ENCODE data around the gene OSBPL9. TPM values are rescaled to one million over a fixed set of nuclear protein-coding genes. Genes with fewer than 3 reads are reported as not detected.

Gene OSBPL9
- total and polyA plus RNA-seq, 9 of the 15 experiments (the other 6 are each of a cell fraction or from before 2014, with no cell fraction given): 43.9 to 217 (median 170) TPM

DNA sequence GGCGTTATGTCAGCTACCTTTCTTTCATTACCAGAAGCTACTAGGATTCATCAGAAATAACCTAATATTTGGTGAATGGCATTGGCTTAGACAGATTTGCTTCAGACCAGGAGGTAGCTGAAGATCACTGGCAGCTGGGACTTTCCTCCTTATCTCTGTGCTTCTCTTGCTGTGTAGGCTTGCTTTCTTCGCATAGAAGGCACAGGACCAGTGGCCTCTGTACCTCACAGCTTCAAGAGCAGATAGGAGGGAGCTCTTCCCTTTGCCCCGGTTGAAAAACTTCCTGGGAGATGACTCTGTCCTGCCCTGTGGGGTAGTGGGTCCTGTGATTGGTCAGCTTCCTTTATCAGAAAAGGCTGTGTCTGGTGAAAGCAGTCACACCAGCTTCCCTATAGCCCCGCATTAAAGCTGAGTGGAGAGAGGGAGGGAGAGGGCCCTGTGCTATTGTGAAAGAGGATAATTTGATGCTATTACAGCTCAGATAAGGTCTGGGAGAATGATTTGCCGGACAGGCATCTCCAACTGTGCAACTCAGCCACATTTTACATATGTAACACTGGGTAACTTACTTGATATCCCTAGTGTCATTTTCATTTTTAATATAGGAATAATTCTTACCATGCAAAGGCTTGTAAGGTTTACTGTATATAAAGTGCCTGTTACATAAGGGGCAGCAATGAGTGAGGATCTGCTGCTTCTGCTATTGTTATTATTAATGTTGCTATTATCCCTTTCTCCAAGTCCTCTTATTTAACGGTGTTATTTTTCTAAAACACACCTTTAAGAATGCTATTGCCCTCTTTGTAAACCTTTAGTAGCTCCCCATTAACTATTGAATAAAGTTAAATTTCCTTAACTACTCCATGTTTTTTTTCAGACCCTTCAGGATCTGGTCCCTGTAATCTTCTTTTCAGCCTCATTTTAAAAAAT lies 31.6 kb downstream of the OSBPL9 start (continued):
- TF ChIP-seq ZSCAN32 (CRISPR knock-in tag; IDR thresholded peaks at IDR 0.05) (no peak), ZEB2 (IDR thresholded peaks at IDR 0.05) (no peak), LEF1 (IDR thresholded peaks at IDR 0.05) (no peak), BRD9 (IDR thresholded peaks at IDR 0.05; ENCODE audit: low read depth, partially characterized antibody) (no peak), ZFX (CRISPR knock-in tag; IDR thresholded peaks at IDR 0.05) (no peak), ZNF583 (CRISPR knock-in tag; IDR thresholded peaks at IDR 0.05) (no peak), SIN3B (IDR thresholded peaks at IDR 0.05; ENCODE audit: low read depth) (no peak), CBX8 (IDR thresholded peaks at IDR 0.05; ENCODE audit: borderline replicate concordance, extremely low read depth, low read depth, low read length, poor library complexity, severe bottlenecking) (no peak), MAFG (tag; conservative IDR thresholded peaks at IDR 0.05) (no peak), DPF2 (IDR thresholded peaks at IDR 0.05) (peak; percentile 61), ERF (CRISPR knock-in tag; IDR thresholded peaks at IDR 0.05) (no peak), EP400 (IDR thresholded peaks at IDR 0.05) (0 out of 2 replicates have a peak, but pooled peaks have one; percentile 27), CEBPG (CRISPR knock-in tag; IDR thresholded peaks at IDR 0.05) (peak; percentile 81), CEBPG (tag; conservative IDR thresholded peaks at IDR 0.05 in 1 of 2, IDR thresholded peaks at IDR 0.05 in 1 of 2) (peak; percentile 84 to 94), ZFP36 (IDR thresholded peaks at IDR 0.05; ENCODE audit: low read depth, low read length, partially characterized antibody) (no peak), KAT8 (IDR thresholded peaks at IDR 0.05; ENCODE audit: low read depth) (no peak), ARID2 (IDR thresholded peaks at IDR 0.05) (no peak), HBP1 (CRISPR knock-in tag; IDR thresholded peaks at IDR 0.05) (no peak), FOXJ3 (CRISPR knock-in tag; IDR thresholded peaks at IDR 0.05) (no peak), SIX5 (IDR thresholded peaks at IDR 0.05; ENCODE audit: borderline replicate concordance in 1 of 2, insufficient read depth in 1 of 2, low read depth in 1 of 2, low read length in 2 of 2) (no peak), ZNF57 (CRISPR knock-in tag; IDR thresholded peaks at IDR 0.05) (no peak), ZNF699 (CRISPR knock-in tag; IDR thresholded peaks at IDR 0.05; ENCODE audit: insufficient replicate concordance) (no peak), HNRNPK (IDR thresholded peaks at IDR 0.05; ENCODE audit: low read depth, low read length, poor library complexity, severe bottlenecking) (no peak), CXXC5 (CRISPR knock-in tag; IDR thresholded peaks at IDR 0.05) (peak; percentile 10; the same call in 1 of the 2 replicates), MTA3 (IDR thresholded peaks at IDR 0.05; ENCODE audit: borderline replicate concordance) (peak; percentile 76; the same call in 1 of the 2 replicates), GABPA (tag; conservative IDR thresholded peaks at IDR 0.05; ENCODE audit: low read depth) (peak; percentile 79), SOX6 (IDR thresholded peaks at IDR 0.05) (peak; percentile 74)
- TF ChIP-seq, protein P1, sequence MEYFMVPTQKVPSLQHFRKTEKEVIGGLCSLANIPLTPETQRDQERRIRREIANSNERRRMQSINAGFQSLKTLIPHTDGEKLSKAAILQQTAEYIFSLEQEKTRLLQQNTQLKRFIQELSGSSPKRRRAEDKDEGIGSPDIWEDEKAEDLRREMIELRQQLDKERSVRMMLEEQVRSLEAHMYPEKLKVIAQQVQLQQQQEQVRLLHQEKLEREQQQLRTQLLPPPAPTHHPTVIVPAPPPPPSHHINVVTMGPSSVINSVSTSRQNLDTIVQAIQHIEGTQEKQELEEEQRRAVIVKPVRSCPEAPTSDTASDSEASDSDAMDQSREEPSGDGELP (CRISPR knock-in tag; IDR thresholded peaks at IDR 0.05; ENCODE audit: borderline replicate concordance): peak; percentile 40
